ENCODE data around the gene C2orf49. TPM values are rescaled to one million over a fixed set of nuclear protein-coding genes. Genes with fewer than 3 reads are reported as not detected.

C2orf49 gene
- total and polyA plus RNA-seq, 9 of the 15 experiments (the other 6 are each of a cell fraction or from before 2014, with no cell fraction given): 17.9 to 38.2 (median 25.6) TPM

DNA sequence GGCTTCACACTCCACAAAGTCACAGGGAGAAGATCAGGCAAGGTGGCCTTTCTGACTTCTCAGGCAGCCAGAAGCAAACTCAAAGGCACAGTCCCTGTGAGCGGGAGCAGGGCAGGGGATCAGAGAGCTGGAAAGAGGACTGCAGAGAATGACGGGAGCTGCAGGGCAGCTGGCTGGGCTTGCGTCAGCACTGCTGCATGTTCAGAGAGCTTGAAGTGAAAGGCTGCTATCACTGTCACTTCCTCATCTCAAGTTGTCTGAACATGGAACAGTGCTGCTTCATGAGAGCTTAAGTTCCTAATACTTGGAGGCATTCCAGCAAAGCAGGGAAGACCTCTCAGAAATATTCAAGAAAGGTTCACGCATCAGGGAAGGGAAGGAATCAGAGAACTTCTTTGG lies 28.2 kb upstream of the C2orf49 start:
- POLR2A ChIA-PET: interaction anchor here (1.8 to 2.1 kb wide), 2 partner anchors 13 to 20 kb away, joined by 6 to 7 read pairs; no protein-coding TSS in a partner anchor

DNA sequence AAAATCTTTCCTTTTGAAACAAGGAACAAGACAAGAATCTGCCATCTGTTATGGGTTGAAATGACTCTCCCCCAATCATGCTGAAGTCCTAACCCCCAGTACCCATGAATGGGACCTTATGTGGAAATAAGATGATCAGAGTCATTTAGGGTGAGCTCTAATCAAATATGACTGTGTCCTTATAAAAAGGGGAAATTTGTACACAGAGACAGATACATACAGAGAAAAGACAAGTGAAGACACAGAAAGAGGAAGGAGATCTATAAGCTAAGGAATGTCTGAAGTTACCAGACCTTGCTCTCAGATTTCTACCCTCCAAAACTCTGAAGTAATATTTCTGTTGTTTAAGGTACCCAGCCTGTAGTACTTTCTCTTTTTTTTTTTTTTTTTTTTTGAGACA lies 23.5 kb upstream of the C2orf49 start:
- no TSS peak for BruUV-seq (replicated peaks)
- CTCF ChIA-PET (ENCODE audit: low intra/inter-chr PET ratio): no interaction called here
- Histone ChIP-seq H2AFZ (ENCODE audit: low read depth, low read length) (no peak overlapping the region), H4K20me1 (replicated peaks; ENCODE audit: control insufficient read depth, insufficient read depth, low read length) (peaks cover 3% of the 10 kb centered on the region; the same call in 1 of the 2 replicates), H3K9me3 (replicated peaks; ENCODE audit: control insufficient read depth, insufficient read depth, low read depth, low read length) (no peaks in the 10 kb centered on the region), H3K4me2 (ENCODE audit: insufficient read depth, low read length) (no peak overlapping the region), H3K9me1 (ENCODE audit: control insufficient read depth, insufficient read depth, low read length) (no peaks in the 10 kb centered on the region), H3K4me3 (no peak overlapping the region), H3K9ac (ENCODE audit: insufficient read depth in 1 of 2, low read depth in 2 of 2, low read length in 2 of 2) (no peak overlapping the region), H3K79me2 (ENCODE audit: control insufficient read depth, insufficient read depth, low read length) (peaks cover 66% of the 10 kb centered on the region), H3K27me3 (ENCODE audit: control insufficient read depth in 2 of 2, insufficient read depth in 2 of 2, low read length in 2 of 2) (no peaks in the 10 kb centered on the region), H3K36me3 (ENCODE audit: control insufficient read depth, insufficient read depth, low read length) (peaks cover under 1% of the 10 kb centered on the region; the same call in 1 of the 3 replicates), H3K27ac (ENCODE audit: extremely low read depth, low read depth, low read length) (no peak overlapping the region), H3K4me1 (replicated peaks in 1 of 2; ENCODE audit: control insufficient read depth in 2 of 2, insufficient read depth in 2 of 2, low read length in 2 of 2) (peaks cover 0 to 7% of the 10 kb centered on the region in 2 experiments; a peak in 2 of 5 replicates)
- TF ChIP-seq CBX1 (IDR thresholded peaks at IDR 0.05; ENCODE audit: low read depth): no peak
- intact Hi-C loops (cut with micrococcal nuclease) (no loop called here), in situ Hi-C loops (cut with MboI) (no loop called here)
- ATAC-seq (no peak), DNase-seq (ENCODE audit: extremely low read depth in 1 of 4, low spot score in 3 of 4) (no peak), FAIRE-seq (no peak)
- POLR2A ChIA-PET: interaction anchor here (1.0 kb wide), 1 partner anchor 9 kb away, joined by 3 read pairs; no protein-coding TSS in a partner anchor

More for the DNA sequence above, 28.2 kb upstream of the C2orf49 start:
- H3K36me3 ChIP-seq (ENCODE audit: control insufficient read depth, insufficient read depth, low read length): peaks cover 30% of the 10 kb centered on the region; the same call in 2 of the 3 replicates
- H3K27me3 ChIP-seq (ENCODE audit: control insufficient read depth in 2 of 2, insufficient read depth in 2 of 2, low read length in 2 of 2): no peaks in the 10 kb centered on the region
- no peak for FAIRE-seq
- CTCF ChIA-PET (ENCODE audit: low intra/inter-chr PET ratio): no interaction called here
- no peak for DNase-seq (ENCODE audit: extremely low read depth in 1 of 4, low spot score in 3 of 4)
- H3K4me2 ChIP-seq (ENCODE audit: insufficient read depth, low read length): no peak overlapping the region
- H3K79me2 ChIP-seq (ENCODE audit: control insufficient read depth, insufficient read depth, low read length): peaks cover 30% of the 10 kb centered on the region
- H3K27ac ChIP-seq (ENCODE audit: extremely low read depth, low read depth, low read length): no peak overlapping the region; the same call in 2 of the 3 replicates
- no peak overlapping the region for H2AFZ ChIP-seq (ENCODE audit: low read depth, low read length)
- intact Hi-C loops (cut with micrococcal nuclease): no loop called here
- TF ChIP-seq FOXK1 (CRISPR knock-in tag; IDR thresholded peaks at IDR 0.05; ENCODE audit: borderline replicate concordance) (no peak), MYBL2 (IDR thresholded peaks at IDR 0.05; ENCODE audit: low read depth) (no peak), MYBL2 (CRISPR knock-in tag; IDR thresholded peaks at IDR 0.05; ENCODE audit: borderline replicate concordance) (no peak), MTA3 (IDR thresholded peaks at IDR 0.05; ENCODE audit: borderline replicate concordance) (no peak), KAT2B (IDR thresholded peaks at IDR 0.05; ENCODE audit: low read depth, low read length) (no peak), SMARCA4 (IDR thresholded peaks at IDR 0.05) (no peak), HMG20A (CRISPR knock-in tag; conservative IDR thresholded peaks at IDR 0.05) (no peak)
- WGBS (ENCODE audit: insufficient coverage, low coverage, missing lambda C conversion rate): 76% methylated on average over 4 of the region's 4 CpGs
- H3K4me3 ChIP-seq: no peak overlapping the region
- peaks cover 0 to 5% of the 10 kb centered on the region in 2 experiments; a peak in 1 of 5 replicates for H3K4me1 ChIP-seq (replicated peaks in 1 of 2; ENCODE audit: control insufficient read depth in 2 of 2, insufficient read depth in 2 of 2, low read length in 2 of 2)
- H4K20me1 ChIP-seq (replicated peaks; ENCODE audit: control insufficient read depth, insufficient read depth, low read length): peaks cover 3% of the 10 kb centered on the region; the same call in 1 of the 2 replicates
- in situ Hi-C loops (cut with MboI): no loop called here
- ATAC-seq: no peak; the same call in 2 of the 3 replicates
- no peaks in the 10 kb centered on the region for H3K9me3 ChIP-seq (replicated peaks; ENCODE audit: control insufficient read depth, insufficient read depth, low read depth, low read length)
- no peak overlapping the region for H3K9ac ChIP-seq (ENCODE audit: insufficient read depth in 1 of 2, low read depth in 2 of 2, low read length in 2 of 2)
- H3K9me1 ChIP-seq (ENCODE audit: control insufficient read depth, insufficient read depth, low read length): no peaks in the 10 kb centered on the region
- BruUV-seq (replicated peaks): no TSS peak

Data from K562 (cell line).